WERI-Rb-1 (cell line): ENCODE data around the gene OR2AE1.
"Not testable (repeated sequence)": the region's sequence is repeated elsewhere in the genome, so short reads cannot be mapped to it uniquely, and the experiment has no call there.

Experiments
- DNase-seq: peaks from one replicate; pipeline ENCODE4 v3.0.0-alpha.2; 2020
- H3K27ac ChIP-seq: fragments of 250-450 bp; sonication (Bioruptor Pico); 2 replicates; pipeline ENCODE4 v1.5.1; 2020; ENCODE audit warnings: mild to moderate bottlenecking, moderate library complexity
- H3K27me3 ChIP-seq: fragments of 250-450 bp; sonication (Bioruptor Pico); 2 replicates; pipeline ENCODE4 v1.5.1; 2021; ENCODE audit warnings: mild to moderate bottlenecking, low read depth, moderate library complexity; ENCODE audit not compliant: insufficient read depth, severe bottlenecking
- H3K36me3 ChIP-seq: fragments of 250-450 bp; sonication (Bioruptor Pico); 2 replicates; pipeline ENCODE4 v1.5.1; 2020; ENCODE audit warnings: mild to moderate bottlenecking, moderate library complexity
- H3K4me3 ChIP-seq: 2 replicates; pipeline ENCODE4 v1.5.1; 2011; ENCODE audit warnings: low read depth, mild to moderate bottlenecking, control low read depth, low read length
- H3K9me3 ChIP-seq: fragments of 250-450 bp; sonication (Bioruptor Pico); 2 replicates; pipeline ENCODE4 v1.5.1; 2021; ENCODE audit warnings: mild to moderate bottlenecking, moderate library complexity; ENCODE audit not compliant: severe bottlenecking
- CTCF ChIP-seq: IDR thresholded peaks from 2 replicates; pipeline ENCODE4 v1.5.1; 2011; ENCODE audit warnings: low read depth, mild to moderate bottlenecking, control low read depth, inconsistent platforms, low read length

Gene OR2AE1

GRCh38 chr7:99868246-99868645, 8.6 kb downstream of the OR2AE1 start:
- DNase-seq, result no peak
- peaks cover 2% of the 10 kb centered on the region for H3K27me3 ChIP-seq
- no peak overlapping the region for H3K27ac ChIP-seq
- no peaks in the 10 kb centered on the region for H3K36me3 ChIP-seq
- TF ChIP-seq CTCF, result no peak
- H3K9me3 ChIP-seq, result peaks cover 14% of the 10 kb centered on the region
- H3K4me3 ChIP-seq, result no peak overlapping the region

- H3K36me3 ChIP-seq, H3K4me3 ChIP-seq, DNase-seq, H3K27me3 ChIP-seq, H3K27ac ChIP-seq: not testable (repeated sequence)
- peaks cover 18% of the 10 kb centered on the region for H3K9me3 ChIP-seq
These were observed 9.4 kb downstream of the OR2AE1 start for GRCh38 chr7:99867477-99867876.

GRCh38 chr7:99863847-99864440, 12.9 kb downstream of the OR2AE1 start:
- H3K27ac ChIP-seq, result no peak overlapping the region
- H3K9me3 ChIP-seq, result peaks cover 18% of the 10 kb centered on the region
- H3K36me3 ChIP-seq, result no peaks in the 10 kb centered on the region
- no peak overlapping the region for H3K4me3 ChIP-seq
- H3K27me3 ChIP-seq, result peaks cover 6% of the 10 kb centered on the region
- DNase-seq, result no peak
- TF ChIP-seq CTCF, result no peak

GRCh38 chr7:99860281-99861127, 16.3 kb downstream of the OR2AE1 start:
- TF ChIP-seq CTCF, result no peak
- no peak for DNase-seq
- H3K36me3 ChIP-seq, result no peaks in the 10 kb centered on the region
- peaks cover 15% of the 10 kb centered on the region for H3K9me3 ChIP-seq
- no peak overlapping the region for H3K4me3 ChIP-seq
- no peak overlapping the region for H3K27ac ChIP-seq
- H3K27me3 ChIP-seq, result peaks cover 4% of the 10 kb centered on the region

GRCh38 chr7:99855236-99855635, 21.6 kb downstream of the OR2AE1 start:
- Histone ChIP-seq H3K27ac (no peak overlapping the region), H3K27me3 (peaks cover 2% of the 10 kb centered on the region), H3K36me3 (no peaks in the 10 kb centered on the region), H3K9me3 (no peaks in the 10 kb centered on the region), H3K4me3 (no peak overlapping the region)
- DNase-seq, result no peak
- no peak for TF ChIP-seq CTCF

- Histone ChIP-seq H3K4me3 (no peak overlapping the region), H3K36me3 (no peaks in the 10 kb centered on the region), H3K27me3 (peaks cover 12% of the 10 kb centered on the region), H3K27ac (no peak overlapping the region), H3K9me3 (no peaks in the 10 kb centered on the region)
- no peak for TF ChIP-seq CTCF
- DNase-seq, result no peak
These were observed 28.2 kb downstream of the OR2AE1 start for GRCh38 chr7:99848420-99849216.
